ENCODE results near the gene IFNA21. TPM values are rescaled to one million over a fixed set of nuclear protein-coding genes. Genes with fewer than 3 reads are reported as not detected.

IFNA21 gene
- total RNA-seq, 1 donor from 2014 or later = not detected

DNA sequence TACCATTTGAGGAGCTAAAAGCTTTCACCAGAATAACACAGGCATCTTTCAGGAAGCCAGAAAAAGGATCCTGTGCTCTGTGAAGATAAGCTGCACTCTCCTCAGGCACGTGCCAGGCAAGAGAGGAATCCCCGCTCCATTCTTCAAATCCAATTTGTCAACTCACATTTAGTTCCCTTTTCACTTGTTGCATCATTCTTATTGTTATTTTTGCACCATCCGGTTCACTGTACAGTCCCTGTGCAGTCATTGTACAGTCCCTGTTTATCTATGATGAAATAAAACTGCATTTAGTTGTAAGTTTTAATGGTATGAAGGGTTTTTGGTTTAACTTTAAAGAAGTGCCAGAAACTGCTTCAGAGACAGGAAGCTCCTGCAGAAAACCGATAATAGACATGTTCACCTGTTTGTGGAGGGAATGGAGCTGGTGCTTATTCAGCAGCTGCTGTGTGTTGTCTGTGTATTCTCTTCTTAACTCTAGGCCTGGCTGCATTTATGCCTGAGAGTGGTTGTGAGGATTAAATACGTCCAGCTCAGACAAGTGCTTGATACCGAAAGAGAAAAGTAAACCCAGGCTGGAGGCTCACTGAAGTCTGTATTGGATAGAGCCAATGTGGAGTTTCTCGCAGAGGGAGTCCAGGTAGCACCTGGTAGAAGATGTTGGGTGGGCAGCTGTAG lies 47.2 kb downstream of the IFNA21 start:
- no peak for DNase-seq
- H3K27me3 Mint-ChIP-seq = peaks cover 38% of the 10 kb centered on the region
- H3K4me3 Mint-ChIP-seq = no peak overlapping the region
- H3K27ac Mint-ChIP-seq = no peak overlapping the region
- no peaks in the 10 kb centered on the region for H3K9me3 Mint-ChIP-seq
- H3K4me1 Mint-ChIP-seq = no peaks in the 10 kb centered on the region
- intact Hi-C loops (cut with micrococcal nuclease) = loop anchor here (10.0 kb wide), 1 partner anchor 764 kb away; no protein-coding TSS in a partner anchor
- H3K36me3 Mint-ChIP-seq (ENCODE audit: low read depth) = no peaks in the 10 kb centered on the region

Other genes starting within 250 kb of the IFNA21 start
- gene HACD4, start 135.0 kb downstream of the IFNA21 start, total RNA-seq = 2.8 and 3.0 TPM in 2 replicates
- gene IFNB1, start 88.7 kb downstream of the IFNA21 start, total RNA-seq = not detected in 2 replicates
- not detected in 2 replicates for gene IFNW1, start 24.8 kb downstream of the IFNA21 start, total RNA-seq
- gene IFNA4, start 20.9 kb upstream of the IFNA21 start, total RNA-seq = not detected in 2 replicates
- not detected in 2 replicates for gene IFNA7, start 35.5 kb upstream of the IFNA21 start, total RNA-seq
- gene IFNA10, start 40.5 kb upstream of the IFNA21 start, total RNA-seq = not detected in 2 replicates
- gene IFNA16, start 50.7 kb upstream of the IFNA21 start, total RNA-seq = not detected in 2 replicates
- not detected in 2 replicates for gene IFNA17, start 61.6 kb upstream of the IFNA21 start, total RNA-seq
- gene IFNA14, start 73.3 kb upstream of the IFNA21 start, total RNA-seq = not detected in 2 replicates
- gene IFNA5, start 138.7 kb upstream of the IFNA21 start, total RNA-seq = not detected in 2 replicates
- gene KLHL9, start 168.7 kb upstream of the IFNA21 start, total RNA-seq = 14.8 and 15.0 TPM in 2 replicates
- gene IFNA6, start 184.2 kb upstream of the IFNA21 start, total RNA-seq = not detected in 2 replicates
- gene IFNA13, start 201.4 kb upstream of the IFNA21 start, total RNA-seq = not detected in 2 replicates
- gene IFNA2, start 218.7 kb upstream of the IFNA21 start, total RNA-seq = not detected in 2 replicates
- gene IFNA8, start 242.5 kb upstream of the IFNA21 start, total RNA-seq = not detected in 2 replicates